SW480 (cell line): ENCODE measurements around the gene LKAAEAR1.
A peak's percentile ranks its signal among the peaks of the same experiment; 100 is the strongest.
"Not testable (repeated sequence)": the region's sequence is repeated elsewhere in the genome, so short reads cannot be mapped to it uniquely, and the experiment has no call there.

ENCODE experiments used
- DNase-seq: peaks from one replicate; pipeline ENCODE4 v3.0.0-alpha.2; 2016; ENCODE audit warnings: low spot score

The LKAAEAR1 gene

DNA sequence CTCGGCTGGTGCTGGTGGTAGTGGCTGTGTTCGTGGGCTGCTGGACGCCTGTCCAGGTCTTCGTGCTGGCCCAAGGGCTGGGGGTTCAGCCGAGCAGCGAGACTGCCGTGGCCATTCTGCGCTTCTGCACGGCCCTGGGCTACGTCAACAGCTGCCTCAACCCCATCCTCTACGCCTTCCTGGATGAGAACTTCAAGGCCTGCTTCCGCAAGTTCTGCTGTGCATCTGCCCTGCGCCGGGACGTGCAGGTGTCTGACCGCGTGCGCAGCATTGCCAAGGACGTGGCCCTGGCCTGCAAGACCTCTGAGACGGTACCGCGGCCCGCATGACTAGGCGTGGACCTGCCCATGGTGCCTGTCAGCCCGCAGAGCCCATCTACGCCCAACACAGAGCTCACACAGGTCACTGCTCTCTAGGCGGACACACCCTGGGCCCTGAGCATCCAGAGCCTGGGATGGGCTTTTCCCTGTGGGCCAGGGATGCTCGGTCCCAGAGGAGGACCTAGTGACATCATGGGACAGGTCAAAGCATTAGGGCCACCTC is 14.3 kb upstream of the LKAAEAR1 start:
- no peak for DNase-seq

DNA sequence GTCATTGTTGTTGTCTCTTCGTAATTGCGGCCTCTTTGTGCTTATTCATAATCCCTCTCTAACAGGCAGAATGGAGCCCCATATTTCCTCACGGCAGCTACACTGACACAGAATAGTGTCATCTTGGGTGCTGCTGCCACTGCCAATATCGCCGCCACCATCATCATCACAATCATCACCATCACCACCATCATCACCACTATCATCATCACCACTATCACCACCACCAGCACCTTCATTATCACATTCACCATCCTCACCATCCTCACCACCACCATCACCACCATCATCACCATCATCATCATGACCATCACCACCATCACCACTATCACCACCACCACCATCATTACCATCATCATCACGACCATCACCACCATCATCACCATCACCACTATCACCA is 12.3 kb upstream of the LKAAEAR1 start:
- DNase-seq: no peak

GRCh38 chr20:64095927-64096326 is 11.7 kb upstream of the LKAAEAR1 start:
- DNase-seq: peak; percentile 32

DNA sequence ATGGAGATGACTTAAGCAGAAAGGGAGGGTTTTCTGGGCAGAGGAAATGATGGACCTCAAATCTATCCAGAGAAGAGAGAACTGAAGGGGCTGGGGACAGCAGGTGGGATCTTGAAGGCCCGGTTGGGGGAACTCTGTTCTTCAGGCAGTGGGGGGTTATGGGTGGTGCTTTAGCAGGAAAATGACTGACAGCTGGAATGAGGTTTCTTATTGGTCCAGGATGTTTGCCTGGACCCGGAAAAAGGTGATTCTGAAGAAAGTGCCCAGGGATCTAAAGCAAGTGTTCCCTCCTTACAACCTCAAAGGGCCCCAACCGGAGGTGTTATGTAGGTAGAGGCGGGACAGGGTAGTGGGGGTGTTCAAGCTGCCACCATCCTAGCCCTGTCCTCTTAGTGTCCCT is 11.3 kb upstream of the LKAAEAR1 start:
- DNase-seq: no peak

GRCh38 chr20:64093013-64093503 is 8.9 kb upstream of the LKAAEAR1 start:
- no peak for DNase-seq

DNA sequence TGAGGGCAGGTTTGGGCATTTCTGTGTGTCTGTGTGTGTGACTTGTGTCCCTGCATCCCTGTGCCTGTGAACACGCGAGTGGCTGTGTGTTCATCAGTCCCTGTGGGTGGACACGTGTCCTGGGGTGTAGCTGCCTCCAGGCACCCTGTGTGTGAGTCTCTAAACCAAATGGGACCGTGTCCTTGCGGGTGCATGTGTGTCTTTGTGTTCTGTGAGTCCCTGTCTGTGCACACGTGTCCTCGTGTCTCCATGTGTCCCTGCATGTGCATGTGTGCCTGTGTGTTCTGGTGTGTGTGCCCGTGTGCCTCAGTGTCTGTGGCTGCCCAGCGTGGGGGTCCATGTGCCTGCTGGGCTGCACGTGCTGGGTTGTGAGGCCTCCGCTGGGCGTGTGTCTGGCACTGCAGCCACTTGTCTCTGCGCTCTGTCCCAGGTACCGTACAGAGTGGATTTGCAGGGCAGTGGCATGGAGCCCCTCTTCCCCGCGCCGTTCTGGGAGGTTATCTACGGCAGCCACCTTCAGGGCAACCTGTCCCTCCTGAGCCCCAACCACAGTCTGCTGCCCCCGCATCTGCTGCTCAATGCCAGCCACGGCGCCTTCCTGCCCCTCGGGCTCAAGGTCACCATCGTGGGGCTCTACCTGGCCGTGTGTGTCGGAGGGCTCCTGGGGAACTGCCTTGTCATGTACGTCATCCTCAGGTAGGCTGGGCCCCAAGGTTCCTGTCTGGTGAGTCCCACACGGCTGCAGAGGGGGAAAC is 8.2 kb upstream of the LKAAEAR1 start:
- DNase-seq: no peak

DNA sequence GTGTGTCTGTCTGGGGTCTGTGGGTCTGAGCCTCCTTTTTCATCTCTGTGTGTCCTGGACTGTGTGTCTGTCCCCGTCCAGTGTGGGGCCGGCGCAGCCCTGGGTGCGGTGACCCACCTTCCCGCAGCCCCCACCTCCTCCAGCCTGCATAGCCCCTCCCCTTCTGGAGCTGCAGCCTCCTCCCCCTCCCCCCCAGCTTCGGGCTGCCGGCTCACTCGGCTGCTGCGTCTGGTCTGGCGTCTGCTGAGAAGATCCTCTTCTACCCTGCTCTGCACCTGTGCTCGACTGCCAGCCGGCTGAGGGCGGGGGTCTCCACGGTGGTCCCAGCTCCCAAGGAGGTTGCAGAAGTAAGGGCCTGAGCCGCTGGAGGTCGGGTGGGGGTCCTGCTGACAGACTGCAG is 7.6 kb upstream of the LKAAEAR1 start:
- DNase-seq: no peak

DNA sequence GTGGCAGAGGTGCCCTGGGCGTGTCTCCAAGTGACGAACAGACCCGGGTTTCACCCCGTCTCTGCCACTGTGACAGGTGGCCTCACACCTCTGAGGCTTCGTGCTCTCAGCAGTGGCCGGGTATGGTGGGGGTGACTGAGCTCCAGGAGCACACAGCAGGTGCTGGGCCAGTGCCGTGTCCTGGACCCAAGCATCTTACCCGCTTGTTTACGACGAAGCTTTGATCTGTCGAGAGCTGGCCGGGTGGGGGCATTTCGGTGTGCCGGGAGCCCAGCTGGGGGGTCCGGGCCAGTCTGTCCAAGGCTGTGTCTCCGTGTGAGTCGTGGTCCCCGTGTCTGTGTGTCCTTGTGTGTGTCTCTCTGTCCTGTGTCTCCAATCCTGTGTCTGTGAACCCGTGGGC is 7.1 kb upstream of the LKAAEAR1 start:
- no peak for DNase-seq

DNA sequence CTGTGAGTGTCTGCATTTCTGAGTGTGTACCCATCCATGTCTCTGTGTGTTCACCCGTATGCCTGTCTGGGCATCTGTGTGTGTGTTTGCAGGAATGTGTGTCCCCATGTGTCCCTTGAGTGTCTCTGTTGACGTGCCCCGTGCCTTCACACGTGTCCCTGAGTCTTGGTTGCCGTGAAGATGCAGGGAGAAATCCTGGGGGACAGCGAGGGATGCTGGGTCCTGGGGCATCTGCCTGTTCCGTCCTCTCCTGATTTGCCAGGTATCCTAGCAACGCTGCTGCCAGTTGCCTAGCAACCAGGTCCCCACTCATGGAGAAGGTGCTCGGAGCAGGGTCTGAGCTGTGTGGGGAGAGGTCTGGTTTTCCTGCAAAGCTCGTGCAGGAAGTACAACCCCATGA is 6.0 kb upstream of the LKAAEAR1 start:
- no peak for DNase-seq

GRCh38 chr20:64088586-64088985 is 4.4 kb upstream of the LKAAEAR1 start:
- DNase-seq: not testable (repeated sequence)

DNA sequence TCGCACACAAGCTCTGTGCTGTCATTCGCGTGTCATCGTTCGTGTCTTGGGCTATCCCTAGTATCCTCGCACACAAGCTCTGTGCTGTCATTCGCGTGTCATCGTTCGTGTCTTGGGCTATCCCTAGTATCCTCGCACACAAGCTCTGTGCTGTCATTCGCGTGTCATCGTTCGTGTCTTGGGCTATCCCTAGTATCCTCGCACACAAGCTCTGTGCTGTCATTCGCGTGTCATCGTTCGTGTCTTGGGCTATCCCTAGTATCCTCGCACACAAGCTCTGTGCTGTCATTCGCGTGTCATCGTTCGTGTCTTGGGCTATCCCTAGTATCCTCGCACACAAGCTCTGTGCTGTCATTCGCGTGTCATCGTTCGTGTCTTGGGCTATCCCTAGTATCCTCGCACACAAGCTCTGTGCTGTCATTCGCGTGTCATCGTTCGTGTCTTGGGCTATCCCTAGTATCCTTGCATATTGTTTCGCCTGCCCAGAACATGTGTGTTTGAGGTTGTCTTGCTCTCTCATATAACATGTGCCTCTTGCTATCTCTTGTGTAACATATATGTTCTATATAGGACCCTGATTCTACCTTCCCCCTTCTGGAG is 3.1 kb upstream of the LKAAEAR1 start:
- DNase-seq: not testable (repeated sequence)

GRCh38 chr20:64086801-64087200 is 2.6 kb upstream of the LKAAEAR1 start:
- DNase-seq: no peak

GRCh38 chr20:64084685-64085152 is 521 bp upstream of the LKAAEAR1 start:
- peak; percentile 57 for DNase-seq

- DNase-seq: peak; percentile 90
These were observed 807 bp downstream of the LKAAEAR1 start for GRCh38 chr20:64083378-64083803.

GRCh38 chr20:64082820-64083377 is 1.3 kb downstream of the LKAAEAR1 start:
- no peak for DNase-seq

GRCh38 chr20:64082126-64082731 is 2.0 kb downstream of the LKAAEAR1 start:
- DNase-seq: no peak

DNA sequence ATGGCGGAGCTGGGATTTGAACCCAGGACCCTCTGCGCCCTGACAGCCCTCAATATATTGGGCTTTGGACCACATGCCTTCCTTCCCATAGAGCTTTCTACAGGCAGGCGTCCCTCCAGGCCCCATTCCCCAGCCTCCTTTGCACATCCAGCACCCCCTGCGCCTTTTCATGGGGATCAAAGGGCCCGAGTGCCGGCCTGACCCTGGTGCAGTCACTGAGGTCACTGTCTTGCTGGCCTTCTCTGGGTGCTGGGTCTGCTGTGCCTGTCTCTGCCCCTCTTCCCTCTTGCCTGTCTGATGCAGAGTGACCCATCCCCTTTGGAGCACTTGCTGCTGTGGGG is 2.6 kb downstream of the LKAAEAR1 start:
- DNase-seq: no peak

DNA sequence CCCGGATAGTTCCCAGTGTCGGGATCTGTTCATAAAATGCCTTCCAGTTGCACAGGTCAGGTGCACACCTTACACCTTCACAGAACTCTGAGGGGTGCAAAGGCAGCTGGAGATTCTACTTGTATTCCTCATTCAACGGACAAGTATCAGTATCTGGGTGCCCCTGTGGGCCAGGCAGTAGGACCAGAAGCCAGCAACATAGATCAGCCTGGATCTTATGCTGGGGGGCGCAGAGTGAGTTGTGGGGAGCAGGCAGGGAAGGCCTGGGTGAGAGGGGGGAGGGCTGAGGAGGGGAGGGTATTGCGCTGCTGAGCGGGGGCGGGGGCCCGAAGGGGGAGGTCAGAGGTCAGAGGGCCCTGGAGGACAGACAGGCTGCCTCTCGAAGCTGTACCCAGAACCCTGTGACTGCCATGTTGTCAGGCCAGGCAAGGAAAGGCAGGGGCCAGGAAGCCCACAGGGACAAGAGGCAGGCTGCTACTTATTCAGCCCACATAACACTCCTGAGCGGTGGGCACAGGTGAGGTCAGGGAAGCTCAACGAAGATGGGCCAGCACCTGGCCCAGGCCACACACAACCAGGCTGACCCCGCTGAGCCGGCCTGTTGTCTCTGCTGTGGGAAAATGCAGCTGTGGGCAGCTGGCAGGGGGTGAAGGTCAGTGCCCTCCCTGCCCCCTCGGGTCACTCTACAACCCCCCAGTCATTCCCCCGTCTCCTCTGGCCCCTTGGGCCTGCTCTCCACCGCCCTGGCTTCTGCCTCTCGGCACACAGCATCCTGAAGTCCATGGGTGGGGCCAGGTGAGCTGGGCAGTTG is 3.2 kb downstream of the LKAAEAR1 start:
- no peak for DNase-seq

DNA sequence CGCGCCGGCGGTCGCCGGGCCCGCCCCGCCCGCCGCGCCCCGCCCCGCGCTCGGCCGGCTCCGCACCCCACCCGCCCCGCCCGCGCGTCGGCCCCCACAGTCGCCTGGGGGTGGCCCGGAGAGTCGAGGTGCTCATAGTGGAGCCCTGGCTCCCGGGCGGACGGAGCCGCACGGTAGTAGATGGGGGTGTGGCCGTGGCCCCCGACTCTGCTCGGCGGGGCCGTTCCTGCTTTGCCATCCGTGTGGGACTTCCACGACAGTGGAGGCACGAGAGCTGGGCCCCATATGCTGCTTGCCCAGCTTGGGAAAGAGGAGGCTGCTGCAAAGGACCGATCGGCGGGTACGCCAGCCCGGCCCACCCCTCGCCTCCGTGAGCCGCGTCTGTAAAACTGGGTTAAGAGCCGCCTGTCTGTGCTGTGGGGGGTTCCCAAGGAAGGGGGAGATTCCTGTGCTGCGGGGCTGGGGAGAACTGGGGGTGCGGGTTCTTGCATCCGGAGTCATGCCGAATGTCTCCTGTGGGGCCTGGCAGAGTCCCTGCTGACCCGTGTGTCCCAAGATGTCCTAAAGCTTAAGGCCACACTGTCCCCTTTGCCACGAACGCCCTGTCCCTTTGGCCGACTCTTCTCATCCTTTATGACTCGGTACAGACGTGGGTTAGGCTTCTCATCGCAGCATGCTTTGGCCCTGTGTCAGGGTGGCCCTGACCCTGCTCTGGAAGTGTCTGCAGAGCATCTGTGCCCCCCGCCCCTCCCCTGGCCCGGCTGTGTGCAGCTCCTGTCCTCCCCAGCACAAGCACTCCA is 4.0 kb downstream of the LKAAEAR1 start, which contains the start of gene OPRL1:
TSS of gene OPRL1 (plus strand) at position 70 of the 800 bp plus-strand sequence. CDS start 12,639 bp downstream, outside the sequence.
- peak; percentile 42 for DNase-seq

DNA sequence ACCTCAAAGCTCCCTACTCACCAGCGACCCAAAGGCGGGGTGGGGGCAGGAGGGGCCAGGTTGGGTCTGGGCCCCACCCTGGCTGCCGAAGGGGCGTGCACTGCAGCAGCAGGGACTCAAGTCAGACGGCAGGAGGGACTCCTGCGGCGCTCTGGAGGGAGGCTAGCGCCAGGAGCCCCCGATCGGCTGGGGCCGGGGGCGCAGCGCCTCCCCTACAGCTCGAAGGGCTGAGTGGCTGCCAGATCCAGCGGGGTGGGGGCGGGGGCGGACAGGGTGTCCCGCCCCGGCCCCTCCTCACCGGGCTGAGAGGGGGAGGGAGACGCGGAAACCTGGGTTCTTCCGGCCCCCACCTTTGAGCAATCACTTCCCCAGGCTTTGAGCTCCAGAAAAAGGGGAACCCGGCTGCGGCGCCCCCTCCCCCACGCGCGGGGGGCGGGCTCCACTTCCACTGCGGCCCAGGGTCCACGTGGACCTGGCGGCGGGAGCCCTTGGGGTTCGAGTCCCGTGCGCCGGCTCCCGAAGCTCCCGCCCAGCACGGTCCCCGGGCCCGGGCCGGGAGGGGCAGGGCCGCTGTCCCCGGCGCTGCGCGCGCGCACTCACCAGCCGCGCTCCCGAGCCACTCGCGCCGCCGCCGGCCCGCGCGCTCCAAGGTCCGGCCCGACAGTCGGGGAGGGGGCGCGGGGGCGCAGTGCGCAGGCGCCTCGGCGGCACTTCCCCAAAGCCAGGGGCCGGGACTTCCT is 4.8 kb downstream of the LKAAEAR1 start, which contains the start of gene RGS19:
TSS of gene RGS19 (minus strand) at position 246 of the 740 bp plus-strand sequence. CDS start 2,632 bp downstream, outside the sequence.
- DNase-seq: peak; percentile 73
